ENCODE results near the gene CCR1.
"Not testable (repeated sequence)": the region's sequence is repeated elsewhere in the genome, so short reads cannot be mapped to it uniquely, and the experiment has no call there.

The CCR1 gene

GRCh38 chr3:46163556-46164041, 44.5 kb downstream of the CCR1 start:
- DNase-seq = no peak

- DNase-seq = no peak
Measured at GRCh38 chr3:46162975-46163555, 45.0 kb downstream of the CCR1 start.

- not testable (repeated sequence) for DNase-seq
Measured at GRCh38 chr3:46157685-46158084, 50.4 kb downstream of the CCR1 start.

GRCh38 chr3:46154311-46154710, 53.8 kb downstream of the CCR1 start:
- no peak for DNase-seq

Data from NCI-H2107 (cell line).